GM12878 (cell line): ENCODE measurements around the gene ANKRD44. TPM values are rescaled to one million over a fixed set of nuclear protein-coding genes. Genes with fewer than 3 reads are reported as not detected.

Experiments used
- ATAC-seq: fragments of 200-7000 bp; cut with Tn5 transposase; 3 replicates; pipeline ENCODE4 v1.9.1; 2020; ENCODE audit warnings: mild to moderate bottlenecking, moderate library complexity
- BruUV-seq: library from RNA; stranded (reverse); fragments of 400-500 nt; replicated peaks from 2 replicates; lab custom pipeline; 2021; lab: Mats Ljungman, UMichigan
- CTCF ChIA-PET: fragments of 300-600 bp; sonication (Branson Sonifier 250); formaldehyde crosslinking; extraction: SDS; loops from one replicate; lab custom pipeline; 2021; ENCODE audit warnings: inconsistent platforms; lab: Yijun Ruan, JAX
- POLR2A ChIA-PET: fragments of 350-600 bp; formaldehyde crosslinking; extraction: SDS; loops from one replicate; lab custom pipeline; 2021; ENCODE audit warnings: inconsistent platforms; lab: Charles Lee
- RAD21 ChIA-PET: fragments of 300-600 bp; sonication (Branson Sonifier 250); formaldehyde crosslinking; loops from one replicate; lab custom pipeline; 2023; ENCODE audit warnings: antibody characterized with exemption; ENCODE audit not compliant: unreplicated experiment; lab: Charles Lee
- SMC1A ChIA-PET: fragments of 300-600 bp; sonication (Branson Sonifier 250); formaldehyde crosslinking; loops from one replicate; lab custom pipeline; 2023; ENCODE audit not compliant: unreplicated experiment, uncharacterized antibody; lab: Charles Lee
- DNase-seq: peaks from one replicate; pipeline ENCODE4 v3.0.0-alpha.2; 2011; ENCODE audit warnings: low read depth, low spot score
- FAIRE-seq: peaks from 3 replicates; lab custom pipeline; 2011; peaks lifted over from hg19 to GRCh38; lab: Jason Lieb, UNC
- H2AFZ ChIP-seq: 2 replicates; pipeline ENCODE4 v1.6.0; 2011; ENCODE audit warnings: low read depth, low read length, control low read depth; ENCODE audit not compliant: control insufficient read depth
- H3K27ac ChIP-seq: 2 replicates; pipeline ENCODE4 v1.5.1; 2011; ENCODE audit warnings: control low read depth; ENCODE audit not compliant: control insufficient read depth, insufficient read depth
- H3K27me3 ChIP-seq, 2 experiments: replicated peaks in 1 of 2; 2 replicates each; pipeline versions ENCODE4 v1.6.0 to v1.6.1; 2011; ENCODE audit warnings: low read length in 1 of 2; ENCODE audit not compliant: control insufficient read depth in 2 of 2, insufficient read depth in 2 of 2
- H3K36me3 ChIP-seq, 2 experiments: 2 replicates each; pipeline ENCODE4 v1.5.1; 2011; ENCODE audit warnings: low read length in 1 of 2; ENCODE audit not compliant: control insufficient read depth in 2 of 2, insufficient read depth in 2 of 2
- H3K4me1 ChIP-seq: 2 replicates; pipeline ENCODE4 v1.6.1; 2011; ENCODE audit warnings: mild to moderate bottlenecking, low read length, moderate library complexity, mixed read lengths; ENCODE audit not compliant: control insufficient read depth, insufficient read depth
- H3K4me2 ChIP-seq: 2 replicates; pipeline ENCODE4 v1.6.0; 2011; ENCODE audit warnings: control low read depth; ENCODE audit not compliant: control insufficient read depth, insufficient read depth
- H3K4me3 ChIP-seq: fragments of 200-600 bp; sonication (generic); 2 replicates; pipeline ENCODE4 v1.5.1; 2016
- H3K79me2 ChIP-seq: 2 replicates; pipeline ENCODE4 v1.6.0; 2011; ENCODE audit warnings: low read length; ENCODE audit not compliant: control insufficient read depth, insufficient read depth
- H3K9ac ChIP-seq: 2 replicates; pipeline ENCODE4 v1.8.0; 2011; ENCODE audit warnings: low read length, control low read depth, mixed read lengths; ENCODE audit not compliant: control insufficient read depth, insufficient read depth
- H3K9me3 ChIP-seq: replicated peaks from 3 replicates; pipeline ENCODE4 v1.5.1; 2011; ENCODE audit warnings: mild to moderate bottlenecking, low read length; ENCODE audit not compliant: control insufficient read depth, insufficient read depth
- H4K20me1 ChIP-seq: 2 replicates; pipeline ENCODE4 v1.6.0; 2011; ENCODE audit not compliant: control insufficient read depth, insufficient read depth
- FOXM1 ChIP-seq: IDR thresholded peaks from 2 replicates; pipeline ENCODE4 v1.6.1; 2012; ENCODE audit warnings: low read depth, mild to moderate bottlenecking, inconsistent platforms, low read length, moderate library complexity
- JUND ChIP-seq: IDR thresholded peaks from 2 replicates; pipeline ENCODE4 v1.6.1; 2012; ENCODE audit warnings: low read depth, mild to moderate bottlenecking, low read length, improper control_type of control experiment, moderate library complexity
- WGBS: methylation state at CpG from one replicate; pipeline ENCODE4 v1.1.6; 2016; ENCODE audit warnings: low lambda C conversion rate; ENCODE audit not compliant: insufficient replicate concordance, insufficient coverage; ENCODE audit errors: missing lambda C conversion rate; 5-methylcytosine and 5-hydroxymethylcytosine counted together
- in situ Hi-C: fragments of 300-500 bp; cut with MboI; formaldehyde crosslinking; loops from 9 replicates; pipeline ENCODE4 v1.14.3; 2018; ENCODE audit warnings: mixed read lengths
- intact Hi-C: fragments of 100-400 bp; cut with micrococcal nuclease; formaldehyde crosslinking; loops from one replicate; pipeline ENCODE4 v1.14.2; 2022; ENCODE audit not compliant: unreplicated experiment
- polyA plus RNA-seq, 11 experiments: library from polyadenylated mRNA; depleted of rRNA in 4 of 11; unstranded in 6 of 11; stranded (reverse) in 5 of 11; fragments of >200 nt; fragmentation: Nextera tagmentation in 4 of 11; fragmentation: Illumina TruSeq in 1 of 11; extraction: Ambion mirVana in 4 of 11; extraction: Trizol in 1 of 11; gene quantifications; 1 replicate in 1 of 11; 2 replicates in 10 of 11; pipeline versions ENCODE4 v1.2.1 to v1.2.3, GENCODE V29; 2011 to 2016; ENCODE audit warnings: inconsistent platforms in 2 of 11, missing spikeins in 2 of 11, low read depth in 1 of 11
- total RNA-seq, 4 experiments: library from RNA; depleted of rRNA in 3 of 4; stranded (reverse); fragments of >200 nt in 3 of 4; fragmentation: Illumina TruSeq in 1 of 4; extraction: Trizol in 1 of 4; gene quantifications; 2 replicates each; pipeline versions ENCODE4 v1.2.1 to v1.2.3, GENCODE V29; 2013 to 2021
- TF ChIP-seq, protein P1 (sequence below): IDR thresholded peaks from 2 replicates; pipeline ENCODE4 v1.6.1; 2011; ENCODE audit warnings: mild to moderate bottlenecking, low read depth, low read length, moderate library complexity; ENCODE audit not compliant: insufficient replicate concordance
- TF ChIP-seq, protein P2 (sequence below): fragments of 450-650 bp; IDR thresholded peaks from 2 replicates; pipeline ENCODE4 v1.6.1; 2016; ENCODE audit warnings: mild to moderate bottlenecking

Gene ANKRD44
- total and polyA plus RNA-seq, 10 of the 15 experiments (the other 5 are each of a cell fraction or from before 2014, with no cell fraction given), result 19.1 to 99.1 (median 59.6) TPM

DNA sequence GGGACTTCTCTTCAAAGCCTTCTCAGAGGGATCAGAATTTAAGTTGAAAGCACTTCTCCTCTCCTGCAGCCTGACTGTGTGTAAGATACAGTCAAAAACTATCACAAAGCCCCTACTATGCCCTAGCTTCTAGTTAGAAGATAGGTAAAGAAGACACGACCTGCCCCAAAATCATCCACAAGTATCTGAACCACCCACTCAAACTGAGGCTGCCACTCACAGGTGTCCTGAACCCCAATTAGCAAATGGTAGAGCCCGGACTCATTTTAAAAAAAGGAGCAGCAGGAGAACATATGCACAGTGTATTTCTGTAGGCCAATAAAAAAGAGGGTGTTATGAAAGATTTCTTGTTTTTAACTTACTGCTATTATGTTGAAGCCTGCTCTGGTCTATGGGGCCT, 74.4 kb downstream of the ANKRD44 start:
- no peak overlapping the region for H3K4me3 ChIP-seq
- H3K27ac ChIP-seq, result no peak overlapping the region
- in situ Hi-C loops, result no loop called here

More for the DNA sequence above, 74.4 kb downstream of the ANKRD44 start:
- WGBS, result 19% methylated on average over 2 of the region's 2 CpGs
- no peaks in the 10 kb centered on the region for H3K36me3 ChIP-seq
- DNase-seq, result no peak
- H3K9me3 ChIP-seq, result no peaks in the 10 kb centered on the region
- no peak for FAIRE-seq
- H3K4me1 ChIP-seq, result peaks cover 34% of the 10 kb centered on the region
- ChIA-PET SMC1A (interaction anchor here (0.8 to 10.7 kb wide), 7 partner anchors 10 to 73 kb away, joined by 3 to 175 read pairs (median 4); no protein-coding TSS in a partner anchor), CTCF (interaction anchor here (1.9 kb wide), 1 partner anchor 21 kb away, joined by 6 read pairs; no protein-coding TSS in a partner anchor), POLR2A (interaction anchor here (0.5 to 2.5 kb wide), 4 partner anchors 8 to 45 kb away, joined by 3 to 16 read pairs (median 6); no protein-coding TSS in a partner anchor), RAD21 (interaction anchor here (1.5 to 1.6 kb wide), 2 partner anchors 17 to 21 kb away, joined by 3 to 4 read pairs; no protein-coding TSS in a partner anchor)
- TF ChIP-seq, protein P1, sequence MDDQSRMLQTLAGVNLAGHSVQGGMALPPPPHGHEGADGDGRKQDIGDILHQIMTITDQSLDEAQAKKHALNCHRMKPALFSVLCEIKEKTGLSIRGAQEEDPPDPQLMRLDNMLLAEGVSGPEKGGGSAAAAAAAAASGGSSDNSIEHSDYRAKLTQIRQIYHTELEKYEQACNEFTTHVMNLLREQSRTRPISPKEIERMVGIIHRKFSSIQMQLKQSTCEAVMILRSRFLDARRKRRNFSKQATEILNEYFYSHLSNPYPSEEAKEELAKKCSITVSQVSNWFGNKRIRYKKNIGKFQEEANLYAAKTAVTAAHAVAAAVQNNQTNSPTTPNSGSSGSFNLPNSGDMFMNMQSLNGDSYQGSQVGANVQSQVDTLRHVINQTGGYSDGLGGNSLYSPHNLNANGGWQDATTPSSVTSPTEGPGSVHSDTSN, result peak; percentile 44
- TF ChIP-seq, protein P2, sequence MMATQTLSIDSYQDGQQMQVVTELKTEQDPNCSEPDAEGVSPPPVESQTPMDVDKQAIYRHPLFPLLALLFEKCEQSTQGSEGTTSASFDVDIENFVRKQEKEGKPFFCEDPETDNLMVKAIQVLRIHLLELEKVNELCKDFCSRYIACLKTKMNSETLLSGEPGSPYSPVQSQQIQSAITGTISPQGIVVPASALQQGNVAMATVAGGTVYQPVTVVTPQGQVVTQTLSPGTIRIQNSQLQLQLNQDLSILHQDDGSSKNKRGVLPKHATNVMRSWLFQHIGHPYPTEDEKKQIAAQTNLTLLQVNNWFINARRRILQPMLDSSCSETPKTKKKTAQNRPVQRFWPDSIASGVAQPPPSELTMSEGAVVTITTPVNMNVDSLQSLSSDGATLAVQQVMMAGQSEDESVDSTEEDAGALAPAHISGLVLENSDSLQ, result peak; percentile 74
- TF ChIP-seq FOXM1 (no peak), JUND (no peak)
- H3K4me2 ChIP-seq, result no peak overlapping the region
- ATAC-seq, result no peak
- H4K20me1 ChIP-seq, result no peaks in the 10 kb centered on the region
- intact Hi-C loops, result no loop called here
- peaks cover 90% of the 10 kb centered on the region for H3K79me2 ChIP-seq
- H3K27me3 ChIP-seq, result no peaks in the 10 kb centered on the region
- no peak overlapping the region for H2AFZ ChIP-seq
- BruUV-seq, result no TSS peak
- H3K9ac ChIP-seq, result no peak overlapping the region
